ENCODE results near the gene NUAK1. TPM values are rescaled to one million over a fixed set of nuclear protein-coding genes. Genes with fewer than 3 reads are reported as not detected.
A peak's percentile ranks its signal among the peaks of the same experiment; 100 is the strongest.

The NUAK1 gene
- total RNA-seq, 1 experiment from 2014 or later: 7.0 TPM

DNA sequence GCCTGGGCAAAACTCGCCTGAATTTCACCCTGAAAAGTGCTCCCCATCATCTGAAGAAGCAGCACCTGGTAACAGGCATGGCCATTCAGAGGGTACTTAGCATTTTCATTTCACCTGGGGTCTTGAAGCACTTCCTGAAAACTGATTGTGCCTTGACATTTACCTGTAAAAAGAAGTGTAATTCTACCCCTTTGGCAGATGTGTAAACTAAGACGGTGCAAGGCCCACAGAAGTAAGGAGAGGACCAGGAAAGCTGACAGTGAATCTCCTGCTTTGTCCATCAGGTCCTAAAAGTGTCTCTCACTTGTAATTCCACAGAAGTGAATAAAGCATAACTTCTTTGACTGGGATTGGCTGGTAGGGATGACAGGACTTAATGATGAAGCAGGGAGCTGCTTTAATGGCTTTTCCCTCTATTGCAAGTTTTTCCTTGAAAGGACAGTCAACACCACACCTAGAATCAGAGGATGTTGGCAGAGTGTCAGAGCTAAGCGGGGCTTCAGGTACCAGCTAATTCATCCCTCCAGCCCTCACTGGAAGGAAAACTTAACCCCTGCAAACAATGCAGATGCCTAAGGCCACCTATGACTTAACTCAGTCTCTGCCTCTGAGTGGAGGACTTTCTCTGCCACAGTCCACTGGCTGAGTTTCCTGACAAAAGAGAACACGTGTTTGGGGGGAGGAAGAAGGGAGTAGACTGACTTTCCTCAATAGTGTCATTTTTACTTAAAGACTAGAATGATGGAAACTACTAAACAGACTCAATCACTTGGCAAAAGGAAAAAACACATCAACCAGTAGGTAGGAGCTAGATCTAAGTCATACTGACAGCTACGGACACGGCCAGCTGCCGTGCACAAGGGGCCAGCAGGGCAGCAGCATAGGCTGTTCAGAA, 74.7 kb downstream of the NUAK1 start:
- no peak for DNase-seq (ENCODE audit: low read depth)

DNA sequence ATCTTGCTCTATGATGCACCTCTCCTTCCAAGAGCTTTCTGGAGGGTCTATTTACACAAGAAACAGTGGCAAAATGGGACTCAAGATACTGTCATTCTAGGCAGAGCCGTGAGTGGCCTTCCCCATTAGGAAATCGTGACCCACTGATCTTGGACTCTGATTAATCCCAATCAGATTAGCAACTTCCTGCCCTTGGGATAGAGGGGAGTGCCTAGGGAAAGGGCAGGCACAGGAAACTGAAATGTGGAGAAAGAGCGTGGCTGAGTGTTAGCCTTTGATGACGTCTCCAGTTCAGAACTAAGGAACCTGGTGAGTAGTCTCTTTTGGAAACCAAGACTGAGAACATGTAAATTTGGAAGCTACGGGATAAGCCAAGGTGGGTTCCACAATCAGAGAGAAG, 76.1 kb downstream of the NUAK1 start:
- DNase-seq (ENCODE audit: low read depth): peak; percentile 70

- DNase-seq (ENCODE audit: low read depth): peak; percentile 91
Observed at GRCh38 chr12:106058256-106059182, 80.2 kb downstream of the NUAK1 start.

DNA sequence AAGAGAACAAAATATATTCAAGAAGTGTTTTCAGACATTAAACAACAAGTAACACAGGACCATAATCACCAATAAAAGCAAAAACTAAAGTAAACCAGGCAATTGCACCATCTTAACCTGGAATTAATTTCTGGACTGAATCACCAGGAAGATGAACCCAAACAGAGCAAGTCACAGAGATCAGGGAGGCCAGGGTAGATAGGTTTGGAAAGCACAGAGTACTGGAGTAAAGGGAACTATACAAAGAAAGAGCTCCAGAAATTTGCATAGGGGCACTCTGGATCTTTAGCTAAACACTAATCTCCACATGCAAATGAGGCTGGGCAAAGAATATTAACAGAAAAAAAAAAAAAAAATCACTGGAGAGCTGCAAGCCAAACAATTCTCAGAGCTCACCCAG, 84.7 kb downstream of the NUAK1 start:
- no peak for DNase-seq (ENCODE audit: low read depth)

- DNase-seq (ENCODE audit: low read depth): peak; percentile 71
Observed at GRCh38 chr12:106051853-106052531, 86.8 kb downstream of the NUAK1 start.

DNA sequence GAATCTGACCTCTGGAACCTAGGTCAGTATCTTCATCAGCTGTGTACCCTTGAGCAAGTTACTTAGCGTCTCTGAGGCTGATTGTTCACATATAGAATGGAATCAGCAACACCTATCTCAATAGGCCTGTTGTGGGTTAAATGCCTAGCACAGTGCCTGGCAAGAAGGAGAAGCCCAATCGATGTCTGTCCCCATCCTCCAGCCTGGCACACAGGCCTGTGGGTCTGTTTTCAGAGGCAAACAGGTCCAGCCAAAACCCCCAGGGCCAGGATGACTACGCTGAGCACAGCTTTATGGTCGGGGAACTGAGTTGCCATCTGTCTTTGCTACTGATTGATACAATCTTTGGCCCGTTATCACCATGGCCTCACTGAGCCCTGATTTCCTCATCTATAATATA, 89.2 kb downstream of the NUAK1 start:
- peak; percentile 20 for DNase-seq (ENCODE audit: low read depth)

DNA sequence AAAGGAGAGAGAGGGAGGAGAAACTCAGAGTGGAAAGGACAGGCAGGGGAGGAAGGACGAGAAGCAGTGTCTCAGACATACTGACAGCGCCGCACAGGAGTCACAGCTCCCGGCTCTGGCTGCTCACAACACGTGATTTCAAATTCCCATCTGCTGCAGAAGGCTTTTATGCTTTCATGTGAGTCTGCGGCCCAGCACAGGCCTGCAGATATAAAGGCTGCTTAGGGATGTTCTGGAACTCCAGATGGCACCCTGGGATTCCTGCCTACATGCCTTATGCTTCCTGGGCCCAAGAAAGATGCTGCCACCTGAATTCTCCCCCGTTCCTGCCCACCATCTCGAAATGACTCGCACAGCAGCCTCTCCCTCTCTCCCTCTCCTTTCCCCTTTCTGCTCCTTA, 89.6 kb downstream of the NUAK1 start:
- DNase-seq (ENCODE audit: low read depth): peak; percentile 68

DNA sequence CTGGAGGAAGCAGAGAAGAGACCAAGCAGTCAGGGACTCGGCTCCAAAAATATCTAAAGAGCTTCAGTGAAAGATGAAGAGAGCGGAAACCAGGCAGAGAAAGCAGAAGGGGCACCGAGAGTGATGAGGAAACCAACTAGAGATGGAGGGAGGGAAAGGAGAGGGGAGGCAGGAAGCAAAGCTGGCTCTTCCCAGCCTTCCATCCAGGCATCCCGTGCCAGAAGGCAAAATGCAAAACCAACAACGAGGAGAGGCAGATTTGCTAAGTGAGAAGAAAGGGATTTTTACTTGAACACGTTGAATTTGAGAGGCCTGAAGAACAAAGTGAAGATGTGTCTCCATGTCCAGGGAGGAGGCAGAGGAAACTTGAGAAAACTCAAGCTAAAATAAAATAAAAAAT, 90.1 kb downstream of the NUAK1 start:
- DNase-seq (ENCODE audit: low read depth): no peak

- DNase-seq (ENCODE audit: low read depth): no peak
Observed at GRCh38 chr12:106048016-106048415, 90.7 kb downstream of the NUAK1 start.

DNA sequence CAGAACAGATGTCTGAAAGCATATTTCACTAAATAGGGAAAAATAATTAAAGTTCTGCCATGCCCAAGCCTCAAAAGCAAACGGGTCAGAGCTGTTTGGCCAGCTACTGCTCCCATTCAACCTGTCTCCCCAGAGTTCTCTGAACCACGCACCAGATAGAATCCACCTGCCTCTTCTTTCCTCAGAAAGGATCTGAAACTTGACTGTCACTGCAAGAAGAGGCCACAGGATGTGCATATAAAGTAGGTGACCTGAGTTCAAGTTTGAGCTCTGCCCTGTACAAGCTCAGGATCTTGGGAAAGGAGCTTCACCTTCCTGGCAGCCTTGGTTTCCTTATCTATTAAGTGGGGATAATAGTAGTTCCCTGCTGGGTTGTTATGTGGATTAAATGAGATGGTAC, 91.8 kb downstream of the NUAK1 start:
- DNase-seq (ENCODE audit: low read depth): no peak

DNA sequence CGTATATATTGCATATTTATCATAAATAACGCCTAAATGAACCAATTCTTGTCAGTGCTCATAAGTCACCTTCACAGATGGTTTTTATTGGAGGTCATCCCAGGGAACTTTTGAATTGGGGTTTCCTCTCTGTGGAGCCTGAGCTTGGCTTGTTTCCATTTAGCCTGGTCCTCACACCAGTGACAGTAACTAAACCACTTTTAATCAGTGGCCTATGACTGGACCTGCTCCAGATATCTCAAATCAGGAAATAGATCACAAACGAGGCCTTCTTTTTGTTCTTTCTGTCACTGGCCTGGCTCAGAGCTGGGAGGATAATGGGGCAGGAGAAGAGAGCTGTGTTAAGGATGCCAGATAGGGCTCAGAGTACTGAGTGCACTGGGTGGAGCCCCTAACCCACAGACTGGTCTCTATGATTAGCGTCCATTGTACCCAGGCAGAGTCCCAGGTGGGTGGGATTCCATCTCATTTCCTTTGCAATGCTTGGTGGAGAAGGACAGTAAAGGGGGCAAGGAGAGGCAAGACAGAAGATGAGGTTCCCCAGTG, 92.4 kb downstream of the NUAK1 start:
- no peak for DNase-seq (ENCODE audit: low read depth)

GRCh38 chr12:106045251-106045674, 93.5 kb downstream of the NUAK1 start:
- DNase-seq (ENCODE audit: low read depth): no peak

DNA sequence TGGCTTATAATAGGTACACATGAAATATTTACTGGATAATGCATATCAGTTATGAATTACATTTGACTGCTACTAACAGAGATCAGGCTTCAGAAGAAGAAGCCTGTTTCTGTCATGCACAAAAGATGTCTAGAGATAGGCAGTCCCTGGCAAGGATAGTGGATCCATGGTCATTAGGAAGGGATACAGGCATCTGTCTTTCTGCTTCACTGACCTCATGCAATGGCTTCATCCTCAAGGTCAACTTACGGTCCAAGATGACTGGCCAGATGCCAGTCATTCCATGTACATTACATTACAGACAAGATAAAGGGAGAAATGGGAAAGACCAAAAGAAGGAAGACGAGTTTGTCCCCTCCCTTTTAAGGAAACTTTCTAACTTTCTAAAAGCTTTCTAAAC, 94.0 kb downstream of the NUAK1 start:
- peak; percentile 91 for DNase-seq (ENCODE audit: low read depth)

DNA sequence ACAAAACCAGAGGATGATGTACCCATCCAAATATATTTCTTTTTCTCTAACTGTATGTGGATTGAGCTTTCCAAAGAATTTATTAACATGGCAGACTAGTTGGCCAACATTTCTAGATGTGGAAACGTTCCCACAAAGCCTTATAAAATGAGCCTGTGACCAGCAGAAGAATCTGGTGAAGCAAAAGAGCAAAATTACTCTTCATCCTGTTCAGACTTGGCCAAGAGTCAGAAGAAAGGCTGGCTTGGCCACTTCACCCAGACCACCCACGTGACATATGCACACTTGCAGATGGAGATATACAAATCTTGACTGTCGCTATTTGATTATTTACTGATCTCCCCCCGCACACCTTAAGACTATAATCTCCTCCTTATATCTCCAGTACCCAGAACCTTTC, 96.7 kb downstream of the NUAK1 start:
- peak; percentile 38 for DNase-seq (ENCODE audit: low read depth)

DNA sequence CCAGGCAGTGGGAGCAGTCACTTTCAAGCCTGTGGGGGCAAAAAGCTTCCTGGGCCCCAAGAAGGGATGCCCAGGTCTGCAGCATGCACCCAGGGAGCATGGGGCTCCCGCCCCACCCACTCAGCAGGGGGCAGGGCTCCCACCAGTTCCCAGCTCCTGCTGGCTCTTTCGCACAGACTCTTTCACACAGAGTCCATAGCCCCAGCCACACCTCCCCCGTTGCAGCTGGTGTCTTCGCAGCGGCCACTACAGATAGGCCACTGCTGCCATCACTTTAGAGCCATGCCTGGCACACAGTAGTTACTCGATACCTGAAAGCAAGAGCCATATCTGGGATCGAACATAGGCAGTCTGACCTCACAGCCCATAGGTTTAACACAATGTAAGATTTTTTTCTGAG, 98.2 kb downstream of the NUAK1 start:
- DNase-seq (ENCODE audit: low read depth): no peak

- no peak for DNase-seq (ENCODE audit: low read depth)
Observed at GRCh38 chr12:106039646-106040404, 98.9 kb downstream of the NUAK1 start.

DNA sequence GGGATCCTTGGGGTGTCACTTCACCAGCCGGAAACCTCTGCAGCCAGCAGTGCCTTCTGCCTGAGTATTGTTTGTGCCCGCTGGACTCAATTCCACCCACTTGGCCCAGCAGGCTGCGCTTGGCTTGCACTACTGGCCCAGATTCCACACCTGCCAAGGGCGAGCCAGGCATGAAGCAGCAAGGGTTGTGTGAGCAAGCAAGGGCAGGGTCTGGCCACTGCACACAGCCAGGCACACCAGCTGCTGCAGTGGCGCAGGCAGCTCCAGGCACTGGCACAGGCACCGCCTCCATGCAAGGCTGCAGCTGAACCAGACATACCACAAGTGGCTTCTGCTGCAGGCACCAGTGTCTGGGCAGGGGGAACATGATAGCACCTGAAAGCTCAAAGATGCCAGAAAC, 99.5 kb downstream of the NUAK1 start:
- DNase-seq (ENCODE audit: low read depth): no peak

DNA sequence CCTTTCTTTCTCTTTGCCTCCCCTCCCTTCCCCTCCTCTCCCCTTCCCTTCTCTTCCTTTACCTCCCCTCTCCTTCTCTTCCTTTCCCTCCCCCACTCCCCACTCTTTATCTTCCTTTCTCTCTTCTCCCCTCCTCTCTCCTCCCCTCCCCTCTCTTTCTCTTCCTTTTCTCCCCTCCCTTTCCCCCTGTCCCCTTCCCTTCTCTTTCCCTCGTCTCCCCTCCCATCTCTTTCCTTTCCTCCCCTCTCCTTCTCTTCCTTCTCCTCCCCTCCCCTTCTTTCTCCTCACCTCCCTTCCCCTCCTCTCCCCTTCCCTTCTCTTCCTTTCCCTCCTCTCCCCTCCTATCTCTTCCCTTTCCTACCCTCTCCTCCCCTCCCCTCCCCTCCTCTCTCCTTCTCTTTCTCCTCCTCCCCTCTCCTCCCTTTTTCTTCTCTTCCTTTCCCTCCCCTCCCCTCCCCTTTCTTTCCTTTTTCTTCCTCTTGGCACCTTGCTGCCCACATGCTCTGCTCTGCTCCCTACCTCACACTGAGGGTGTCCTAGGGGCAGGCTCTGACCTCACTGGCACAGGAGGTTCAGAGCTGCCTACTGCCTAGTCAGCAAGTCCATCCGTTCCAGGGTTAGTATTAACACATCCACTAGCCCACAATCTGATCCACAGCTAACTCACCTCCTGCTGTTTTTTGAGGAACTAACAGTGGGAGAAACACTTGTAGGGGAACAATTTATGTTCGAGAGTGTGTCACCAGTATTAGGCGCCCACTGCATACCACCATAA, 101.0 kb downstream of the NUAK1 start:
- no peak for DNase-seq (ENCODE audit: low read depth)

DNA sequence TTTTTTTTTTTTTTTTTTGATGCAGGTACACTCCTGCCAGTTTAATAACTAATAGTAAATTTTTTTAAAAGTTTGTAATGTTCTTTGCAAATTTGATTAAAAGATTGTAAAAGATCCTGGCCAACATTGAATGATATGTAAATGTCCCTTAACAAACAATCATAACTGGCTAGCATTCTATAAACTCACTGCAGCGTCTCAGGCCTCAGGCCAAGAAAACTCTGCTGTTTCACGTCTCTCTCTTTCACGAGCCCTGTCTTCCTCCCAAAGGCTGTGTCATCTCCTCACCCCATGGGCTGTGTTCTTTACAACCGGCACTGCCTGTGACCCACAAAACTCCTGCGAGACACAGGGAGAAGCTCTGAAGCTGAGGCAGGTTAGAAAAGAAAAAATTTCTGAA, 103.3 kb downstream of the NUAK1 start:
- DNase-seq (ENCODE audit: low read depth): no peak

GRCh38 chr12:106034316-106034715, 104.4 kb downstream of the NUAK1 start:
- no peak for DNase-seq (ENCODE audit: low read depth)

Measured in RPMI7951 (cell line).